Neural progenitor cell (in vitro differentiated cells): ENCODE results near the gene CASP6. TPM values are rescaled to one million over a fixed set of nuclear protein-coding genes. Genes with fewer than 3 reads are reported as not detected.

ENCODE experiments used
- DNase-seq: peaks from one replicate; pipeline ENCODE4 v3.0.0-alpha.2; 2016; ENCODE audit warnings: low spot score
- H2AFZ ChIP-seq: fragments of 200-600 bp; sonication (generic); replicated peaks from 2 replicates; pipeline ENCODE4 v1.6.1; 2016; ENCODE audit warnings: antibody characterized with exemption
- H3F3A ChIP-seq: fragments of 200-600 bp; sonication (generic); 2 replicates; pipeline ENCODE4 v1.6.1; 2016; ENCODE audit warnings: antibody characterized with exemption, low read depth
- H3K27ac ChIP-seq: fragments of 200-600 bp; sonication (generic); 2 replicates; pipeline ENCODE4 v1.5.1; 2016; ENCODE audit warnings: mild to moderate bottlenecking
- H3K27me3 ChIP-seq: fragments of 200-600 bp; sonication (generic); 2 replicates; pipeline ENCODE4 v1.6.1; 2016; ENCODE audit warnings: mild to moderate bottlenecking, moderate library complexity
- H3K36me3 ChIP-seq: fragments of 200-600 bp; sonication (generic); 2 replicates; pipeline ENCODE4 v1.5.1; 2016
- H3K4me1 ChIP-seq: fragments of 200-600 bp; sonication (generic); 2 replicates; pipeline ENCODE4 v1.6.1; 2016; ENCODE audit warnings: mixed run types
- H3K4me2 ChIP-seq: fragments of 200-600 bp; sonication (generic); 2 replicates; pipeline ENCODE4 v1.6.1; 2016
- H3K4me3 ChIP-seq: fragments of 200-600 bp; sonication (generic); 2 replicates; pipeline ENCODE4 v1.5.1; 2016
- H3K79me2 ChIP-seq: fragments of 200-600 bp; sonication (generic); 2 replicates; pipeline ENCODE4 v1.6.1; 2016; ENCODE audit warnings: low read depth
- H3K9ac ChIP-seq: fragments of 200-600 bp; sonication (generic); 2 replicates; pipeline ENCODE4 v1.6.1; 2016
- H3K9me3 ChIP-seq: fragments of 200-600 bp; sonication (generic); 2 replicates; pipeline ENCODE4 v1.5.1; 2016; ENCODE audit warnings: low read depth
- H4K20me1 ChIP-seq: fragments of 200-600 bp; sonication (generic); 2 replicates; pipeline ENCODE4 v1.6.1; 2016; ENCODE audit warnings: low read depth
- H3K27ac Mint-ChIP-seq: 3 replicates; pipeline ENCODE4 v1.8.0; 2021; ENCODE audit warnings: mixed read lengths
- H3K27me3 Mint-ChIP-seq: 2 replicates; pipeline ENCODE4 v1.8.0; 2022; ENCODE audit warnings: low read depth, mild to moderate bottlenecking, inconsistent platforms, moderate library complexity, mixed read lengths; ENCODE audit not compliant: insufficient read depth
- H3K36me3 Mint-ChIP-seq: 3 replicates; pipeline ENCODE4 v1.8.0; 2021; ENCODE audit warnings: mixed read lengths
- H3K4me1 Mint-ChIP-seq: 3 replicates; pipeline ENCODE4 v1.8.0; 2021; ENCODE audit warnings: mixed read lengths
- H3K4me3 Mint-ChIP-seq: 3 replicates; pipeline ENCODE4 v1.8.0; 2021; ENCODE audit warnings: mild to moderate bottlenecking, moderate library complexity, mixed read lengths
- H3K9me3 Mint-ChIP-seq: 3 replicates; pipeline ENCODE4 v1.8.0; 2020; ENCODE audit warnings: mixed read lengths
- EZH2 ChIP-seq: fragments of 200-600 bp; sonication (generic); IDR thresholded peaks from 2 replicates; pipeline ENCODE4 v1.6.1; 2017; ENCODE audit warnings: antibody characterized with exemption, mild to moderate bottlenecking, moderate library complexity
- EZH2phosphoT487 ChIP-seq: fragments of 200-600 bp; sonication (generic); IDR thresholded peaks from 2 replicates; pipeline ENCODE4 v1.6.1; 2017; ENCODE audit warnings: antibody characterized with exemption
- total RNA-seq: library from RNA; depleted of rRNA; stranded (reverse); fragments of >200 nt; gene quantifications from 2 replicates; pipeline ENCODE4 v1.2.3, GENCODE V29; 2015; ENCODE audit warnings: low replicate concordance
- TF ChIP-seq, protein P1 (sequence below): fragments of 200-600 bp; sonication (generic); IDR thresholded peaks from 2 replicates; pipeline ENCODE4 v1.5.1; 2017; ENCODE audit warnings: antibody characterized with exemption, mild to moderate bottlenecking

The CASP6 gene
- 33.0 and 37.2 TPM in 2 replicates for total RNA-seq

DNA sequence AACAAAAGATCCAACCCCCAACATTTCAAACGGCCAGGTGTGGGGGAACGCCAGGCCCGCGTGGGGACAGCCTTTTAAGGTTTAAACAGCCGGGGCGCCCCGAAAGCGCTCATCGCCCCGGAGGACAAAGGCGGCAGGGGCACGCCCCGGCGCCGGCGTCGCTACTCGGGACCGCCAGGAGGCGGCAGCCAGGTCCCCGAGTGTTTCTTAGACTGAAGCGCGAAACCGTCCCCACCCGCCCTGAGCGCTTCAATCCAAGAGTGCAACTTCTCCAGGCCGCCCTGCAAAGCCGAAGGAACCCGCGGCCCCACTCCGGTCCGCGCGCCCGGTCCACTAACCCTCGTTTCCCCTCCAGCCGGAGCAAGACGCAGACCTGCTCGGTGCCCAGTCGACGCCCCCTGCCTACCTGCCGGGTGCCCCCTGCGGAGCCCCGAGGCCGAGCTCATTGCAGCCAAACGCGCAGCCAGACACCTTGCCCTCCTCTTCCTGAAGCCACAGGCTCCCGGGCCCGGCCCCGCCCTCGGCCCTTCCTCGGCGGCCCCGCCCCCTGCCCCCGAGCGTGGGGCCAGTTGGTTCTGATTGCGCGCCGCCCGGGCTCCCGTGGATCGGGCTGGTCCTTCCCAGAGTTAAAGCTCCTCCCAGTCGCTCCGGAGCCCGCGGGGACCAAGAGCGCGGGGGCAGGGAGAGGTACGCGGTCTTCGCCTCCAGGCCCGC is at the start of gene CASP6:
Gene CASP6, minus strand, starts transcription at position 496 of the 714 bp plus-strand sequence. Its CDS starts 50 bp downstream, at position 446.
- H3K36me3 Mint-ChIP-seq = peaks cover 13% of the 10 kb centered on the region
- H3K27ac Mint-ChIP-seq = peak within 1 kb of the TSS; percentile 82
- H3K79me2 ChIP-seq = peaks cover 43% of the 10 kb centered on the region
- peak within 1 kb of the TSS; percentile 81 for H3K4me2 ChIP-seq
- no peaks in the 10 kb centered on the region for H3K9me3 ChIP-seq
- H3F3A ChIP-seq = peaks cover 15% of the 10 kb centered on the region
- H3K4me3 Mint-ChIP-seq = peak within 1 kb of the TSS; percentile 94
- no peaks in the 10 kb centered on the region for H3K36me3 ChIP-seq
- peaks cover 25% of the 10 kb centered on the region for H3K4me1 Mint-ChIP-seq
- peak within 1 kb of the TSS; percentile 86 for H2AFZ ChIP-seq
- peak within 1 kb of the TSS; percentile 79 for H3K4me3 ChIP-seq
- H3K4me1 ChIP-seq = peaks cover 17% of the 10 kb centered on the region
- TF ChIP-seq EZH2 = no peak
- TF ChIP-seq, protein P1, sequence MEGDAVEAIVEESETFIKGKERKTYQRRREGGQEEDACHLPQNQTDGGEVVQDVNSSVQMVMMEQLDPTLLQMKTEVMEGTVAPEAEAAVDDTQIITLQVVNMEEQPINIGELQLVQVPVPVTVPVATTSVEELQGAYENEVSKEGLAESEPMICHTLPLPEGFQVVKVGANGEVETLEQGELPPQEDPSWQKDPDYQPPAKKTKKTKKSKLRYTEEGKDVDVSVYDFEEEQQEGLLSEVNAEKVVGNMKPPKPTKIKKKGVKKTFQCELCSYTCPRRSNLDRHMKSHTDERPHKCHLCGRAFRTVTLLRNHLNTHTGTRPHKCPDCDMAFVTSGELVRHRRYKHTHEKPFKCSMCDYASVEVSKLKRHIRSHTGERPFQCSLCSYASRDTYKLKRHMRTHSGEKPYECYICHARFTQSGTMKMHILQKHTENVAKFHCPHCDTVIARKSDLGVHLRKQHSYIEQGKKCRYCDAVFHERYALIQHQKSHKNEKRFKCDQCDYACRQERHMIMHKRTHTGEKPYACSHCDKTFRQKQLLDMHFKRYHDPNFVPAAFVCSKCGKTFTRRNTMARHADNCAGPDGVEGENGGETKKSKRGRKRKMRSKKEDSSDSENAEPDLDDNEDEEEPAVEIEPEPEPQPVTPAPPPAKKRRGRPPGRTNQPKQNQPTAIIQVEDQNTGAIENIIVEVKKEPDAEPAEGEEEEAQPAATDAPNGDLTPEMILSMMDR = peak; percentile 74
- H4K20me1 ChIP-seq = no peaks in the 10 kb centered on the region
- H3K27me3 Mint-ChIP-seq = peaks cover 10% of the 10 kb centered on the region
- peak; percentile 91 for DNase-seq
- peak within 1 kb of the TSS; percentile 62 for H3K9ac ChIP-seq
- H3K9me3 Mint-ChIP-seq = no peaks in the 10 kb centered on the region
- peak within 1 kb of the TSS; percentile 80 for H3K27ac ChIP-seq
- no peaks in the 10 kb centered on the region for H3K27me3 ChIP-seq

DNA sequence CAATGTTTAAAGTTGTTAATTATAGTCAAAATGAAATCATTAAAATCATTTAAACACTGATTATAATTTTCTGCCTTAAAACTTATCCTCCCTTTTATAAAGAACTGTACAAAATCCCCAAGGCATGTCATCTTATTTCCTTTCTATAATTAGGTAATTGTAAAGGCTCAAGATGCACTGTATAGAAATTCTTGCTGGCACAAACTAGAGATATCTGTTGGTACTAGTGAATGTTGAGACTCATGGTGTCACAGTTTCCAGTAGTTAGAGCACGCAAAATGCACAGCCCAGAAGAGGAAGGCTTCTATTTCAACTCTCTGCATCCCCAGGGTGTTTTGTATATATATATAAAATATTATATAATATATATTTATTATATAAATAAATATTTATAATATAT is 49.3 kb upstream of the CASP6 start:
- Histone ChIP-seq H3K9me3 (no peaks in the 10 kb centered on the region), H4K20me1 (no peaks in the 10 kb centered on the region), H3K79me2 (no peaks in the 10 kb centered on the region), H3K27me3 (no peaks in the 10 kb centered on the region), H3K4me3 (no peak overlapping the region), H2AFZ (no peak overlapping the region), H3K27ac (no peak overlapping the region), H3K9ac (no peak overlapping the region), H3F3A (peaks cover 13% of the 10 kb centered on the region), H3K4me2 (no peak overlapping the region), H3K36me3 (no peaks in the 10 kb centered on the region), H3K4me1 (no peaks in the 10 kb centered on the region)
- Mint-ChIP-seq H3K9me3 (no peaks in the 10 kb centered on the region), H3K36me3 (no peaks in the 10 kb centered on the region), H3K4me1 (no peaks in the 10 kb centered on the region), H3K27ac (no peak overlapping the region), H3K27me3 (no peaks in the 10 kb centered on the region), H3K4me3 (no peak overlapping the region)
- no peak for DNase-seq
- TF ChIP-seq, protein P1 = no peak
- TF ChIP-seq EZH2phosphoT487 (no peak), EZH2 (no peak)

DNA sequence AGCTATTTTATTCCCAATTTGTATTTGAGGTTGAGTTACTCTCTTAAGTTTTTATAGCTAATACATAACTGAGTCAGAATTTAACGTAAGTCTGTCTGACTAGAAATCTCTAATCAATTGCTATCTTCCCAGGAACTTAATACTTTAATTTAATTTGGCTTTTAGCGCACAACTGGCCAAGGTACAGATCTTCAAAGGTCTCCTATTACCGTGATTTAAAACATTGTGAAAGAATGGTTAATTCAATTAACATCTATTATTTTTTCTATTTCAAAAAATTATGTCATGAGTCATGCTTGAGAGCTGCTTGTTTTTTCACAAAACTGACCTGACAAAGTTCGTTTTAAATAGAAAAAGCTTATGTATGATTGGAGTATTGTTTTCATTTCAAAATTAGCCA is 48.6 kb upstream of the CASP6 start:
- TF ChIP-seq EZH2 = no peak
- TF ChIP-seq, protein P1 = no peak
- TF ChIP-seq EZH2phosphoT487 = no peak
- H3K27ac ChIP-seq = no peak overlapping the region
- H3K4me1 Mint-ChIP-seq = no peaks in the 10 kb centered on the region
- no peak for DNase-seq
- H3K4me1 ChIP-seq = no peaks in the 10 kb centered on the region
- H3K9me3 Mint-ChIP-seq = no peaks in the 10 kb centered on the region
- no peaks in the 10 kb centered on the region for H3K27me3 Mint-ChIP-seq
- H3K4me2 ChIP-seq = no peak overlapping the region
- no peaks in the 10 kb centered on the region for H4K20me1 ChIP-seq
- H3K9ac ChIP-seq = no peak overlapping the region
- peaks cover 13% of the 10 kb centered on the region for H3F3A ChIP-seq
- no peaks in the 10 kb centered on the region for H3K36me3 ChIP-seq
- no peaks in the 10 kb centered on the region for H3K36me3 Mint-ChIP-seq
- no peaks in the 10 kb centered on the region for H3K79me2 ChIP-seq
- H3K27ac Mint-ChIP-seq = no peak overlapping the region
- no peak overlapping the region for H2AFZ ChIP-seq
- H3K4me3 Mint-ChIP-seq = no peak overlapping the region
- no peaks in the 10 kb centered on the region for H3K9me3 ChIP-seq
- no peaks in the 10 kb centered on the region for H3K27me3 ChIP-seq
- no peak overlapping the region for H3K4me3 ChIP-seq
